Spleen (tissue), 7 donors: ENCODE measurements around the gene CBL.

ENCODE experiments used
- CTCF ChIP-seq, 11 experiments: fragments of 200-600 bp in 7 of 11; fragments of 450-650 bp in 4 of 11; sonication (generic) in 4 of 11; IDR thresholded peaks in 8 of 11; conservative IDR thresholded peaks in 3 of 11; 1 replicate in 7 of 11; 2 replicates in 4 of 11; pipeline versions ENCODE4 v1.4.0 to v1.8.0; 2016 to 2021; ENCODE audit warnings: antibody characterized with exemption in 11 of 11, inconsistent platforms in 4 of 11, mild to moderate bottlenecking in 1 of 11
- POLR2AphosphoS5 ChIP-seq, 3 donors: sonication (generic); formaldehyde crosslinking; IDR thresholded peaks; one replicate each; pipeline ENCODE4 v1.5.1; 2017; ENCODE audit warnings: antibody characterized with exemption in 3 of 3
- donor health status: DM: no; HTN: no; CAD: no; lungs with moderate emphysema.
- donor health status: DM: no; HTN: no; CAD: no.
- donor health status: DM: no; HTN: no; CAD: no.

GRCh38 chr11:119351232-119351631 lies 145.1 kb downstream of the CBL start:
- no peak for TF ChIP-seq CTCF (IDR thresholded peaks at IDR 0.05 in 8 of 11, conservative IDR thresholded peaks at IDR 0.05 in 3 of 11)
- TF ChIP-seq POLR2AphosphoS5 (IDR thresholded peaks at IDR 0.05) = no peak
